Stimulated activated CD8-positive, alpha-beta memory T cell treated with anti-CD3 and anti-CD28 coated beads, Interleukin-2, amount 100 ng/mL, for 48 hours (primary cell): ENCODE data around the gene ABHD14A.

Experiments used
- DNase-seq, 2 donors: peaks; one replicate each; pipeline ENCODE4 v3.0.0-alpha.2; 2020; ENCODE audit warnings: low read depth in 2 of 2

Gene ABHD14A

GRCh38 chr3:51941463-51941797 is 33.4 kb upstream of the ABHD14A start:
- no peak for DNase-seq

- peak; percentile 99 to 100 for DNase-seq
Observed at GRCh38 chr3:51941798-51942602, 32.9 kb upstream of the ABHD14A start, which contains the start of the genes PARP3 and RRP9. Gene PARP3, plus strand, starts transcription at chr3:51942363. Its CDS starts 993 bp downstream, at chr3:51943356. Gene RRP9, minus strand, starts transcription at chr3:51941904. Its CDS starts 37 bp downstream, at chr3:51941867.

- peak; percentile 39 to 42 for DNase-seq
Observed at GRCh38 chr3:51942603-51943450, 32.0 kb upstream of the ABHD14A start.

- DNase-seq: no peak
Observed at GRCh38 chr3:51943451-51944391, 31.1 kb upstream of the ABHD14A start.

GRCh38 chr3:51944451-51945021 is 30.3 kb upstream of the ABHD14A start:
- no peak for DNase-seq

- DNase-seq: no peak
Observed at GRCh38 chr3:51945031-51945840, 29.6 kb upstream of the ABHD14A start.

- no peak for DNase-seq
Observed at GRCh38 chr3:51945926-51946705, 28.7 kb upstream of the ABHD14A start.

- no peak for DNase-seq
Observed at GRCh38 chr3:51946796-51947195, 28.1 kb upstream of the ABHD14A start.

GRCh38 chr3:51947215-51947900 is 27.5 kb upstream of the ABHD14A start:
- DNase-seq: no peak

- DNase-seq: no peak
Observed at GRCh38 chr3:51948016-51948580, 26.8 kb upstream of the ABHD14A start.

GRCh38 chr3:51949121-51949520 is 25.7 kb upstream of the ABHD14A start:
- DNase-seq: no peak

GRCh38 chr3:51950899-51951298 is 24.0 kb upstream of the ABHD14A start:
- DNase-seq: no peak

GRCh38 chr3:51953445-51953844 is 21.4 kb upstream of the ABHD14A start:
- no peak for DNase-seq

- DNase-seq: no peak
Observed at GRCh38 chr3:51954105-51954504, 20.8 kb upstream of the ABHD14A start.

- no peak for DNase-seq
Observed at GRCh38 chr3:51954713-51955112, 20.2 kb upstream of the ABHD14A start.

GRCh38 chr3:51955175-51955892 is 19.5 kb upstream of the ABHD14A start, which contains the start of gene GPR62:
Gene GPR62, plus strand, starts transcription at chr3:51955381. Its CDS starts 272 bp downstream, at chr3:51955653.
- DNase-seq: no peak

GRCh38 chr3:51955893-51956770 is 18.7 kb upstream of the ABHD14A start:
- DNase-seq: no peak
